Fibroblast of gingiva (primary cell): Measurements from ENCODE around the gene TANC1.

Source experiments
- DNase-seq: peaks from one replicate; pipeline ENCODE4 v3.0.0-alpha.2; 2011; ENCODE audit warnings: low read depth

TANC1 gene

DNA sequence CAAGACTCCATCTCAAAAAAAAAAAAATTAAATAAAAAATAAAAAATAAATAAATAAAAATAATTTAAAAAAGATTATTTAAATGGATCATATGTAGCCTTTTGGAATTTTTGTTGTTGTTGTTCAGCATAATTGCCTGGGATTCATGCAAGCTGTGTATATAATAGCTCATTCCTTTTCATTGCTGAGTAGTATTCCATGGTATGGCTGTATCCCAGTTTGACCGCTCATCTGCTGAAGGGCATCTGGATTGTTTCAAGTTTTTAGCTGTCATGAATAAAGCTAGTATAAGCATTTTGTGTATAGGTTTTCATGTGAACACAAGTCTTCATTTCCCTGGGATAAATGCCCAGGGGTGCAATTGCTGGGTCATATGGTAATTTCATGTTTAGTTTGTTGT, 6.4 kb upstream of the TANC1 start:
- no peak for DNase-seq

DNA sequence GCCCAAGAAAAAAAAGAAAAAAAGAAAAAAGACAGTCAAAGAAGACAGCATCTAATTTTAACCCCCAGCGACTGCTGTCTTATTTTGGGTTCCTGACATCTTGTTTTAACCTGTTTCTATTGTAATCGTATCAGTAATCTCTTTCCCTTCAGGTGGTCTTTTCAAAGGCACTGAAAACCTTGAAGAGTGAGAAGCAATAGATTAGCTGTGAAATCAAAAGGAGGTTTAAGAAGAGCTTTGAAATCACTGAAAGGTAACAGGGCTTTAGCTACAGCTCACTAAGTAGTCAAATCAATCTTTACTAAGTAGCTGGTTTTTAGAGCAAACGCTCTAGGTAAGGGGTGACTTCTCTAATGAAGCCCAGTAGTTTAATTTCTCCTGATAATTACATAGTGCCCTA, 5.4 kb upstream of the TANC1 start:
- DNase-seq, result no peak

DNA sequence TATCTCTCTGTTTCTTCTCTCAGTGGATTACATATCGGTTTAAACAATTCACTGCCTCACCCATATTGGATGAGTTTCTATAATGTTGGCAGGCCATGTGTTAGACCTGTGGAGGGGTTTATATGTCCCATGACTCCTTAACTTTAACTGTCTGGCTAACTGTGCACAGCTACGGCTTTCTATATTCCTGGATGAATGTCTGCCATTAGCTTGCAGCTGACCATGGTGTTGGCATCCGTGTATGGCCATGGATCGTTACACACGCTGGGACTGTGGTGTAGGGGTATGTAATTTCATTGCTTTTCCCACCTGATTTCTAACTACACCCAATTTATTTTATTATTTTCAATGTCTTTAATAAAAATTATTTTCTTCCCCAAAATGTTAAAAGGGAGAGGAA, 3.3 kb upstream of the TANC1 start:
- DNase-seq, result no peak

DNA sequence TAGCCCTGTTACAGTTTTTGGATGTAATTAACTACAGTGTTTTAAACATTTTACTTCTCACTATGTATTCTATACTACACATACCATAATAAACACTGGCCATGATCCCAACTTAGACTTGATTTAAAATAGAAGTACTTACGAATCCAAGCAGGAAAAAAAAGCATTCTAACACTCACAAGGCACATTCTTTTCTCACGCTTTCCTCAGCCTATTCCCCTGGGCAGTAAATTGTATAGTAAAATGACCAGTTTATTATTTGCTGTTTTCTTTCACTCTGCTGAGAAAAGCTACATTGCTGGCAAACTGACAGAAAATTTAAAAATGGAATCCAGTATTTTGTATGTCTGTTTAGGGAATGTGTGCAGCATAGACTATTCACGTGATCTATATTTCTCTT, 2.8 kb upstream of the TANC1 start:
- DNase-seq, result no peak

DNA sequence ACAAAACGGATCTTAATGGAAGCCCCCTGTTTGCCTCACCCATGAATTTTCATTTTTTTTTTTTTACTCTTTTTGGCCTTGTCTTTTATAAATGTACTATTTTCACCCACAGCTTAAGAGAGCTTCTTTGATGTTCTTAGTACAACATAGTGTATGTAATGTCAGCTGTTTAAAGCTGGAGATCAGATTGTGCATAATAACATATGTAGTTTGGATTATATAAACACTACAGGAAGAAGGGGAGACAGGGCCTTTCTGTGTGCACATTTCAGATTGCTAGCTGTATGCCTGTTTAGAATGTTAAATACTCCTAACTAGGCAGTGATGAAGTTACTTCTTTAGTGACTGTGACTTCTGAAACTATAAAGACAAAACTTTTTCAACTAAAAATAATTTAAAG, 2.1 kb upstream of the TANC1 start:
- no peak for DNase-seq

DNA sequence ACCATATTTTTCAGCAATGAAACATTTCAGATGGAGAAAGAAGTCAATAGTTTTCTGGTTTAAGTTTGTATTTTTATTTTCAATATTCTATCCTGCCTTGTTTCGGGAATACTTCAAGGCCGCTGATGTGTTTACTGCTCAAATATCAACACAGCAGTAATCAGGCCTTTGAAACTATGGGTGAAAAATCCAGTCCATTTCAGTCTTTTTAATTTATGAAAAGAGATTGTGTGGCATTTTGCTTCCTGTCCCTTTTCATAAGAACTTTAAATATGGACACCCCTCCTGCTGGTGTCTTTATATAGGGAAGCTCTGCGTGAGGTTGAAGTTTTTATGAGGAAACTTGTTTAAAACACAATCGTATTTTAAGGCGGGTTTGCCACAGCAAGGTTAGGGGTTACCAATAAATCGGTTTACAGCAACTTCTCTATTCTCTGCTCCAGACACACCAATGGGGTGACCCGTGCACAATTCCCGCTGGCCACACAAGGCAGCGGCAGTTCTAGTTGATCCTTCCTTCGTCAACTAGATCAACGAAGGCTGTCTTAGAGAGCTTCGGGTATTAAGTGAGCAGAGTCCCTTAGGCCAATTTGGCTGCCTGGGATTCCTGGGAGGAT, 1.2 kb upstream of the TANC1 start:
- DNase-seq, result peak; percentile 10

DNA sequence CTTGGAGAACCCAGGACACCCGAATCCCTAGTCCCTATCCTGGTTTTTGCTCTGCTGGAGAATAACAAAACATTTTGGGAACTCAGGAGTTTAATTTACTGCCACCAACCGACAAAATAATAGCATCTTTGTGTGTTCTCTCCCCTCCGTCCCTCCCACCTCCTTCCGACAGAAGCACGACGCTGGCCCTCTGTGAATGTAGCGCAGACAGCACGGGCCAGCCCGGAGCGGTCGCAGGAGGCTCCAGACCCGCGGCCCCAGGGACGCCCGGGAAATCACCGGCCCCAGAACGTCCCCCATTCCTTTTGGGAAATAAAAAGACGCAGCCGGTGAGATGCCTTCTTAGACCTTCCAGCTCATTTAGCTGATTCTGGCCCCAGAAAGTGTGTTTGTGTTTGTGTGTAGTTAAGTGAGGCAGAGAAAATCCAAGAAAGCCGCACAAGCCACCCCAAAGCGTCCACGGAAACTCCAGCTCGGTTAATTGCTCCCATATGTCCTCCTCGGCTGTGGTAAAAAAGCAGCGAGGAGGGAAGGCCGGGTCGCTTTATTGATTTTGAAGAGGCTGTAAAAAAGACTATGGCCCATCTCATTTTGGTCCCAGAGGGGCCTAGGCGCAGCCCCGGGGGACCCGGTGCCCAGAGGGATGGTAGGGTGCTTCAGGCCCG, 577 bp upstream of the TANC1 start:
- DNase-seq, result peak; percentile 79

DNA sequence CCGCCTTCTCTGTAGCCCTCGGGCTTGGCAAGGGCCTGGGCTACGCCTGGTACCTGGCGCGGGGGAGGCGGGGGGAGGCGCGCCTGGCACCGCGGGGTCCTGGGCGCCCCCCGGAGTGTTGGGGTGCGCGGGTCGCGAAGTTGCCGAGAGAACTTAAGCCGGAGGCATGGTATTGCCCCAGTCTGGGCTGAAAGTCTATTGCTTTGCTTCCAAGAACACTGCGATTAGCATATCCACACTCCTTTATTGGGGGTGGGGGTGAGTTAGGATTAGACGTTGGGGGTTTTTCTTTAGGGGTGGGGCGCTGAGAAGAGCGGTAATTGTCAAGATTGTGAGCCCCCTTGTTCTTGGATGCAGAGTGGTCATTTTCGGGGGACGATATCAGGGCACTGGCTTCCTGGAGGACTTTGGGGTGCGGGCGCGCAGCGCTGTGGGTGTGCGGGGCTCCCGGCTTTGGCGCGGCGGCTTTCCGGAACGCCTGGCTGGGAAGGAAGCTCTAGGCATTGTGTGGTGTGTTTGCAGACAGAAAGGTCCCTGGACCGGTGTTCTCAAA, 798 bp downstream of the TANC1 start:
- no peak for DNase-seq

DNA sequence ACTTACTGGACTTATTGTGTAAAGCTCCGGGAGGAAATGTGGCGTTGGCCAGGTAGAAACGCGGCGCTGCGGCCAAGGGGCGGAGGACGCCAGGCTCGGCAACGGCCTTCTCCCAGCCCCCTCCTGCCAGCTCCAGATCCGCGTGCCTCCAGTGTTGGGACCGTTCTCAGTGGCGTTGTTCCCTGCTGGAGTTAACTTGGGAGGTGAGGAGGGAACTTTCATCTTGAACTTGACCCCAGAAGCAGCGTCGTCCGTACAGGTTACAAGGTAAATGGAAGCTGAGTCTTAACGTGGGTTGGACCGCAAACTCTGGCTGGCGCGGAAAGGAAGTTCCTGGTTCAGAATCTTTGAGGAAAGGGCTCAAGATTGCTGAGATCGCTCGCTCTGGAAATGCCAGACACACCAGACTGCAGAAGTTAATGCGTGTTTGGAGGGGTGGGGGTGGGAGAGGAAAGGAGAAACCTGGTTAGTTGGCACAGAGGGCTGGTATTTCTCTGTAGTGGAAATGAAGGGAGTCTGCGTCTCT, 1.3 kb downstream of the TANC1 start:
- DNase-seq, result peak; percentile 3

DNA sequence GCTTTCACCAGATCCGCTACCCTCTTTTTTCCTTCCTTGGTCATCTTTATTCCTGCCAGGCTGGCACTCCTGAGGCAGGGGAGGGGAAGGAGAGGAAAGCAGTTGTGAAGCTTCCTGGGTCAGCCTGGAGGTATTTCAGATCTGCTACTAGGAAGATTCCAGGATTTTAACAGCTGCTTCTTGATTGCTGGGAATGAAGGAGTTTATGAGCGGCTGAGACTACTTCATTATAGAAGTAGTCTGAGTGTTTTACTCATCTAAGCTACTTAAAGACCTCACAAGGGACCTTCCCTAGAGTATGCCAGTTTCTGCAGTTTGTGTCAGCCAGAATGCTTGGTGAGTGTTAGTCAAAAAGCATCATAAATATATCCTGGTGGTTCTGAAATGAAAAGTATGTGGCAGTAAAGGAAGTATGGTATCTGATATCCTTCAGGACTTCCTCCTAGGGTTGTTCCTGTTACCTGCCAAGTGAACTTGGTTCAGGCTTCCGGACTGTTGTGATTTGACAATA, 1.9 kb downstream of the TANC1 start:
- DNase-seq, result peak; percentile 11

DNA sequence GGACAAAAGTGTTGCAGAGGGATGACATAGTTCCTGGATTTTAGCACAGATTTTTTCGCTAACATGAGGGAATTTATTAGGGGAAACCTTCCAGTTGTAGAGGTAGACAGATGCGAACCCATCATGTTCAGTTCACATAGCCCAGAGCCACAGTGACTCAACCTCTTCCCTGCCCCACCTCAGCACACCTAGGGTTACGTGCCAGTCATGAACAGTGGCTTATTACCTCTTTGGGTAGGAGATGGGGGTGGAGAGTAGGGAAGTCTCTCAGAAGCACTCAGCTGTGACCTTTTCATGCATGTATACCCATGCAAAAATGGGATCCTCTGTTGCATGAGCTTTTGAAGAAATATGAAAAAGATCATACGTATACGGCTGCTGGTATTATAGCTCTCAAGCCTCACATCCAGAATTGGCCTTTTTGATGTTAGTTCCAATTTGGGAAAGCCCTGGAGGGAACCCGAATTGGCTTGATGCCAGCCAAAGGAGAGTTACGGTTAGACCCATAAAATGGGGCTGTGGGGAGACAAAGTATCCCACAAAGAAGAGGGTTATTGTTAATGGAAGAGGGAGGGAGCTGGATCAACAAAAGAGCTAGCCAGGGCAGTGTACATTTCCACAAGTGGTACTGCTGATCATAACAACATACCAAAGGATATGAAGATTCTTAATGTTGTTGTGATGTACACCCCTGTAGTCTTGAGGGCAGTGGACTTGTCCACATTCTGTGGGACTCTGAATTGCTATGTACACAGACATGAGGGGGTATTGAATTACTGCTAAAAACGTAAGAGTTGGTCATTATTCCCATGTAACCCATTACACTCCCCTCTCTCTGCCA, 4.9 kb downstream of the TANC1 start:
- peak; percentile 75 for DNase-seq

DNA sequence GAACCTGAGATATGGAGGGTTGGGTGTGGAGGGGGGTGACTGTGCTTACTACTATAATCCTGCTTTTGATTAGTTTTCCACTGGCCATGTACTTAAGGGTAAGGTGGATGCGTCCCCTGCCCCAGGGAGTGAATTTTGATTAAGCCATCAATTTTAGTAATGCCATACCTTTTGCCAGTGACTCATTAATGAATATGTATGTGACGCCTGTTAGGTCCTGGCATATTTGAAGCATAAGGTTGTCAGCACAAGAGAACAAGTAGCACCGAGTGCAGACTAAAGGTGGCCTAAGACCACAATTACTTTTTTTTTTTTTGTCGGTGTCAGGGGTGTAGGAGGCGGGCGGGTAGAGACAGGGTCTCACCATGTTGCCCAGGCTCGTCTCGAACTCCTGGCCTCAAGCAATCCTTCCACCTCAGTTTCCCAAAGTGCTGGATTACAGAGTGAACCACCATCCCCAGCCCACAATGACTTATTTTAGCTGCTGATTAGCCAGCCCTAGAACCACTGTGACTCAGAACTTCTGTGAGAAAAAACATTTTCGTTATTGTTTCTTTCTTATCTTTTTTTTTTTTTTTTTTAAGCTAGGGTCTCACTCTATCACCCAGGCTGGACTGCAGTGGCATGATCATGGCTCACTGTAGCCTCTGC, 7.0 kb downstream of the TANC1 start:
- DNase-seq, result no peak

DNA sequence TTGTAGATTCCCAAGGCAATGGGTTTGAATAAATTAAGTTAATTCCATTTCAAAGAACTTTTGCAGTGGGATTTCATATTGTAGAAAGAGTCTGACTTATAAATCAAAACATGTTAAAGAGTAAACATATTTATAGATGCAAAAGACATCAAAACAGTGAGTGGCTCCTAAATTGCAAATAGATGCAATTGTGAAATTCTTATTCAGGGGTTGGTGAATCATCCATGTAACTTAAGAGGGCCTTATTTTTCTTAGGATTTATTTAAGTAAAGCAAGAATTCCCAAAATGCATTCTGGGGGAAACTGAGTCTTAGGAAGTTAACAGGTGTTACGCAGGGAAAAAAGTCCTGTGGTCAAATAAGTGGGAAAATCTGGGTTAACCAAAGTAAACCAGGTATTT, 11.3 kb downstream of the TANC1 start:
- peak; percentile 43 for DNase-seq

DNA sequence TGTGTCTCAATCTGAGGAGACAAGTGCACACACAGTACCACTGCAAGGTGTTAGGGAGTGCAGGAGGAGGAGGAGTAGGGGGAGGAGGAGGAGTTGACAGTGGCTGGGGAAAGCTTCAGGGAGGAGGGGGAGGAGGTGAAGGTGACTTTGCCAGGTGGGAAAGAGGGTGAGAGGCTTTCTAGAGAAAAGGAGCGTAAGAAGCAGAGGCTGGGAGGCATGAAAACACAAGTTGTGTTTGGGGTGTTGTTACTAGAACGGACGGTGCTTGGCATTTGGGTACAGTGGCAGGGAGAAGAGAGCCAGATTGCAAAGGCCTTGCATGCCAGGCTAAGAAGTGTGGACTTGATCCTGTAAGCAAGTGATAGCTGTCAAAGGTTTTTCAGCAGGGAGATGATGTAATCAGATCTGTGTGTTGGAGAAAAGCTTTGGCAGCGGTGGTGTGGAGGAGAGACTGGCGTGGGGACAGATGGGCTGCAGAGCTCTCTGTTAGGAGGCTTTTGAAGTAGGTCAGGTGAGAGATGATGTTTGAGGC, 16.2 kb downstream of the TANC1 start:
- DNase-seq, result no peak

DNA sequence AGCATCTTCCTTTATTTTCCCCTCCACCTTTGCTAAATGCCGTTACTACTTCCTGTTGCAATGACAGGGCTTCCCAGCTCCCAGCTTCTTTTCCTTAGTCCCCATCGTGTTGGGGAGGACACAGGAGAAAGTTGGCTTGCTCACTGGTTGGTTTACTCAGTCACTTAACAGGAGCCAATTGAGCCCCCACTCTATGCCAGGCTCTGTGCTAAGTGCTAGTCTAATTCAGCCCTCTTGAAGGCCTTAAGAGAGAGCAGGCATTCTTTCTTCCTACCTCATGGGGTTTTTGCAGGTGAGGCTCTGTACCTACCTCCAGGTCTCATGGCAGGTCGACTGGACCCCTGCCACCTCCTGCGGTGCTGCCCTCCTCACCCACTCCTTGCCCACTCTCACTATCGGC, 20.1 kb downstream of the TANC1 start:
- DNase-seq, result no peak

DNA sequence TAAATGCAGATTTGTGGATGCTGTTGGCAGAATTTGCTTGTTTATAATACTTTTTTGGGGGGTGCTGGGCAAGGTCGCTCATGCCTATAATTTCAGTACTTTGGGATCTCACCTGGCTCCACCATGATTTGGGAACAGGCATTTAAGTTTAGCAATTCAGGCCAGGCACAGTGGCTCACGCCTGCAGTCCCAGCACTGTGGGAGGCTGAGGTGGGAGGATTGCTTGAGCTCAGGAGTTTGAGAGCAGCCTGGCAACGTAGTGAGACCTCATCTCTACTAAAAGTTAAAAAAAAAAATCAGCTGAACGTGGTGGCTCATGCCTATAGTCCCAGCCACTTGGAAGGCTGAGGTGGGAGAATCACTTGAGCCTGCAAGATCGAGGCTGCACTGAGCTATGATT, 20.7 kb downstream of the TANC1 start:
- DNase-seq, result no peak

DNA sequence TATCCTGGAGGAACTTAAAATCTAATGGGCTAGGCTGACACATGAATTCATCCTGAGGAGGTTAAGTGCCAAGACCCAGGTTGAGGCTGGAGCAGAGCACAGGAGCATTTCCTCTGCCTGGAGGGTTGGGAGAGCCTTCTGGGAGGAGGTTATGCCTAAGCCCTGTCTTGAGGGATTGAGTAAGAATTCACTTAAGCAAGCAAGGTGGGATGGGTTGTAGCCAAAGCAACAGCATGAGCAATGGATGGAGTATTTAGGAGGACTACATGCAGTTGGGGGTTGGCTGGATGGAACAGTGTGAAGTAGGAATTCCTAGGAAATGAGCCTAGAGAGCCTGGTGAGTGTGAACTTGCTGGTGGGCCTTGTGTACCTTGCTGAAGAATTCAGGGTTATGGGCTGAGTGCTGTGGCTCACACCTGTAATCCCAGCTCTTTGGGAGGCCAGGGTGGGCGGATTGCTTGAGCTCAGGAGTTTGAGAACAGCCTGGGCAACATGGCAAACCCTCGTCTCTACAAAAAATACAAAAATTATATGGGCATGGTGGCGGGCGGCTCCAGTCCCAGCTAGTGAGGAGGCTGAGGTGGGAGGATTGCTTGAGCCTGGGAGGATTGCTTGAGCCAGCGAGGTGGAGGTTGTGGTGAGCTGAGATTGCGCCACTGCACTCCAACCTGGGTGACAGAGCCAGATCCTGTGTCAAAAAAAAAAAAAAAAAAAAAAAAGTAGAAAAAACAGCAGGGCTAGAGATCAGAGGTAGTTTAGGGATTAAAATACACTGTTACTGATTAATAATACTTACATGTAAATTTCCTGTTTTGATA, 22.2 kb downstream of the TANC1 start:
- peak; percentile 62 for DNase-seq

DNA sequence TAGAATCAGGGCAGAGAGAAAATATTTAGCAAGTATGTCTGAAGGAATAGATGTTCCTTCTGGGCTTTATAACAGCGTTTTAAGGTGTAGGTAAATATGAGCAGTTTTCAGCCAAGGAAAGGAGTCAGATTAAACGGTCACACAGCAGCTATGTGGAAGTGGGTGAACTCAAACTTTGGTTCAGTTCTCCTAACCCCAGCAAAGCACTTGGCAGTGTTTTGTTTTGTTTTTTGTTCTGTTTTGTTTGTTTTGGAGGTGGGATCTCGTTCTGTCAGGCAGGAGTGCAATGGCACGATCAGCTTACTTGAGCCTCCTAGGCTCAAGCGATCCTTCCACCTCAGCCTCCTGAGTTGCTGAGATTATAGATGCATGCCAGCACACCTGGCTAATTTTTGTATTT, 24.6 kb downstream of the TANC1 start:
- DNase-seq, result no peak

DNA sequence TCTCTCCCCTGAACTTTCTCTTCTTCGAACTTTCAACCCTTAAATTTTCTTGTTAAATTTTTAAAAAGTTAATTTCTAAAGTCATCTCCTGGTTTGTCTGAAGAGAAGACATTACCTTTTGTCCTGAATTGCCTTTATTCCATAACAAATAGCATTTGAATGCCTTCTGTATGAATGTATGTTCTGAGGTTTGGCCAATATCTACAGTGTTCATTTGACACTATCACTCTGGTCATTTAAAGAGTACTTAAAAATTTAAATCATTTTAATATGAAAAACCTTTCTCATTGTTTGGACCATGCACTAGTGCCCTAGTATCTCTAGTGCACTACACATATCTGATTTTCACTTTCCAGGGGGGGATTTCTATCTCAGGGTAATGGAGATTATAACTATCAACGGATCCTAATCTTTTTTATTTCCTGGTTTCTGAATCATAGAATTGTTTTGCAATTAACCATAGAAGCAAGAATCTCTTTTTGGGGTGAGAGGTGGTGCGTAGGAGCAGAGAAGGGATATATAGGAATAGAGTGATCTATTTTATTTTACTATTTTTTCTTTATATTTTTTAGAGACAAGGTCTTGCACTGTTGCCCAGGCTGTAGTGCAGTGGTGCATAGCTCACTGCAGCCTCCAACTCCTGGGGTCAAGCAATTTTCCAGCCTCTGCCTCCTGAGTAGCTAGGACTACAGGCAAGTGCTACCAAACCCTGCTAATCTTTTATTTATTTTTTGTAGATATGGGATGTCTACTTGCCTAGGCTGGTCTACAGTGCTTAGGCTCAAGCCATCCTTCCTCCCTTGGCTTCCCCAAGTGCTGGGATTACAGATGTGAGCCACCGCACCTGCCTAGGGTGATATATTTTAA, 25.5 kb downstream of the TANC1 start:
- no peak for DNase-seq
